Activated CD8-positive, alpha-beta memory T cell treated with anti-CD3 and anti-CD28 coated beads, Interleukin-2, amount 50 U/mL, for 4 hours (primary cell): ENCODE results near the gene MAGEA2.
"Not testable (repeated sequence)": the region's sequence is repeated elsewhere in the genome, so short reads cannot be mapped to it uniquely, and the experiment has no call there.

Experiments
- DNase-seq: peaks from one replicate; pipeline ENCODE4 v3.0.0-alpha.2; 2020

MAGEA2 gene

GRCh38 chrX:152706500-152706899 lies 47.1 kb downstream of the MAGEA2 start:
- not testable (repeated sequence) for DNase-seq

GRCh38 chrX:152700390-152700789 lies 53.3 kb downstream of the MAGEA2 start:
- DNase-seq: not testable (repeated sequence)
